Measurements from ENCODE around the gene MLLT3. TPM values are rescaled to one million over a fixed set of nuclear protein-coding genes. Genes with fewer than 3 reads are reported as not detected.
A peak's percentile ranks its signal among the peaks of the same experiment; 100 is the strongest.

The MLLT3 gene
- total and polyA plus RNA-seq, 2 experiments from 2014 or later, result 7.1 to 11.9 TPM

DNA sequence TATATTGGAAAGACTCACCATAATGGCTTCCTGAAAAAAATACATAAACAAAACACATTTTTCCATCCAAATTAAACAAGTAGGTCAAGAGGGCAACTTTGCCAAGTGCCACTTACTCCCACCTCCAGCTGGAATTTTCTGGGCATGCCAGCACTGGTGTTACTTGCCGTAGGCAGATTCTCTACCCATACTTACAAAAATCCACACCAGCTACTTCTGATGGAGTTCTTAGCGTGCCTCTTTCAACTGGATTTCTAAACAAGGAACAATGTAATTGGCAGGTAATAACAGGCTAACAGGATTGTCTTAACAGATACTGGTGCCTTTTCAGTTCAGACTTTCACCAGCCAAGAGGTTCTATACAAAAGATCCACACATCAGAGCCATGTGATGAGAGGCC, 301.4 kb downstream of the MLLT3 start:
- H3K9ac ChIP-seq, result no peak overlapping the region
- in situ Hi-C loops (cut with MboI), result no loop called here
- no peaks in the 10 kb centered on the region for H3K27me3 ChIP-seq (replicated peaks; ENCODE audit: insufficient read depth)
- no peak for TF ChIP-seq EZH2 (IDR thresholded peaks at IDR 0.05; ENCODE audit: insufficient read depth, poor library complexity, severe bottlenecking)
- no peak for TF ChIP-seq EZH2phosphoT487 (IDR thresholded peaks at IDR 0.05; ENCODE audit: insufficient read depth, low read depth)
- 58 to 62% methylated on average over 2 of the region's 2 CpGs for WGBS, 2 experiments (ENCODE audit: low coverage in 1 of 2, low lambda C conversion rate in 2 of 2, missing lambda C conversion rate in 2 of 2)
- H3K27ac ChIP-seq, result no peak overlapping the region
- DNase-seq, result no peak
- no peak overlapping the region for H2AFZ ChIP-seq
- no peak overlapping the region for H3K4me2 ChIP-seq (ENCODE audit: unreplicated experiment)
- no peaks in the 10 kb centered on the region for H3K36me3 ChIP-seq (ENCODE audit: low read depth)
- no peak overlapping the region for H3K4me3 ChIP-seq
- no peaks in the 10 kb centered on the region for H4K20me1 ChIP-seq (ENCODE audit: insufficient read depth)
- H3K9me2 ChIP-seq (ENCODE audit: insufficient read depth), result no peaks in the 10 kb centered on the region
- peaks cover 3% of the 10 kb centered on the region; the same call in 1 of the 2 replicates for H3K4me1 ChIP-seq (ENCODE audit: insufficient read depth)
- H3K79me2 ChIP-seq (ENCODE audit: insufficient read depth), result no peaks in the 10 kb centered on the region
- H3F3A ChIP-seq (ENCODE audit: insufficient read depth), result 0 out of 2 replicates have a peak, but pooled peaks cover 7% of the 10 kb centered on the region
- H3K9me3 ChIP-seq (ENCODE audit: low read depth), result no peaks in the 10 kb centered on the region

DNA sequence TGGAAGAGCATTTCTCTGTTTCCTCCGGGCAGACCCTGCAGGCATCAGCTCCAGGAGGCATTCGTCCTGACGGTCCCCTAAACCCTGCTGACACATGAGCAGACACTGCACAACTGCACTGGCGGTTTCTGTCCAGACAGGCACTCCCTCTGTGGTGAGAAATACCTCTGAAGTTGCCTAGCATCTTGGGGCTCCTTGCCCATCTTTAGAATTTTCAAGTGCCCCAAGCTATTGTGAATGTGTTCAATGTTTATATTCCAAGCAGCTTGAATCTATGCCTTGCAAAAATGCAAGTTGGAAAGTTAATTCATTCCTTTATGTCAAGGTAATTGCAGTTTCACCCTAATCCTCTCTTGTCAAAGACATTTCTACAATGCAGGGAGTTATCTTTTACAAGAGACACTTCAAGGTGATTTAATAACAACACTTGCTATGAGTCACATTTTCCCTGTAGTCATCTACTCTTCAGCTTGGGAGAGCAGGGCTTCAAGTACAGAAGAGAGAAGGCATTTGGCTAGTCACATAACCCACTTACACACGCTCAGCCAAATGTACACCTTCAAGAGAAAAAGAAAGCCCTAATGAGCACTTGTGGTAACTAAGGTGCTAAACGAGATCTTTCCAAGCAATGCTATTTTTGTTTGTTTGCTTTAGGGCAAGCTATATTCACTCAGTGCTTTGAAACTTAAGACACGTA, 302.5 kb downstream of the MLLT3 start:
- DNase-seq, result peak; percentile 78
- no peak for TF ChIP-seq EZH2 (IDR thresholded peaks at IDR 0.05; ENCODE audit: insufficient read depth, poor library complexity, severe bottlenecking)
- no peak for TF ChIP-seq EZH2phosphoT487 (IDR thresholded peaks at IDR 0.05; ENCODE audit: insufficient read depth, low read depth)
- H3K4me2 ChIP-seq (ENCODE audit: unreplicated experiment), result no peak overlapping the region

DNA sequence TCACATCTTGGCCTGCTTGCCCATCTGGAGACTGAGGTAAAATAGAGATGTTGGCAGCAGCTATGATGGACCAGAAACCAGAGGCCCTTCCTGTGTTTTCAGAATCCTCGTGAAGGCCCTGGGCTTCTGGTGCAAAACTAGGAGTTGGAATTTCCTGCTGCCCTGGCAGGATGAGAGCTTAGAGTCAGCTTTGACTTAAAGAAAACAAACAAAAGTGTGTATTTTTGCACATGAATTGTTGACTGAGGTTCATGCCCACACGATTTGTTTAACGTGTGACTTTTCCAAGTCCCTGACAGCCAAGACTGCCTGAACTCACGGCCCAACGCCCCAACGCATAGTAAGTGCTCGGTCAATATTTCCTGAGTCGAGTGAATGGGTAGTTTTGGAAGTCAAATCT, 303.1 kb downstream of the MLLT3 start:
- no peak for DNase-seq
- no peak overlapping the region for H3K9ac ChIP-seq
- H3K4me1 ChIP-seq (ENCODE audit: insufficient read depth), result peaks cover 8% of the 10 kb centered on the region
- H3K4me3 ChIP-seq, result no peak overlapping the region
- 85 to 89% methylated on average over 8 of the region's 8 CpGs for WGBS, 2 experiments (ENCODE audit: low coverage in 1 of 2, low lambda C conversion rate in 2 of 2, missing lambda C conversion rate in 2 of 2)
- no peaks in the 10 kb centered on the region for H3K79me2 ChIP-seq (ENCODE audit: insufficient read depth)
- H3F3A ChIP-seq (ENCODE audit: insufficient read depth), result 0 out of 2 replicates have a peak, but pooled peaks cover 7% of the 10 kb centered on the region
- in situ Hi-C loops (cut with MboI), result no loop called here
- H3K27ac ChIP-seq, result no peak overlapping the region
- no peaks in the 10 kb centered on the region for H3K36me3 ChIP-seq (ENCODE audit: low read depth)
- H3K9me2 ChIP-seq (ENCODE audit: insufficient read depth), result no peaks in the 10 kb centered on the region
- no peaks in the 10 kb centered on the region for H3K9me3 ChIP-seq (ENCODE audit: low read depth)
- no peak overlapping the region for H3K4me2 ChIP-seq (ENCODE audit: unreplicated experiment)
- no peaks in the 10 kb centered on the region for H3K27me3 ChIP-seq (replicated peaks; ENCODE audit: insufficient read depth)
- TF ChIP-seq EZH2phosphoT487 (IDR thresholded peaks at IDR 0.05; ENCODE audit: insufficient read depth, low read depth) (no peak), EZH2 (IDR thresholded peaks at IDR 0.05; ENCODE audit: insufficient read depth, poor library complexity, severe bottlenecking) (no peak)
- no peak overlapping the region for H2AFZ ChIP-seq
- no peaks in the 10 kb centered on the region for H4K20me1 ChIP-seq (ENCODE audit: insufficient read depth)

More for the DNA sequence above, 302.5 kb downstream of the MLLT3 start:
- Histone ChIP-seq H3K36me3 (ENCODE audit: low read depth) (no peaks in the 10 kb centered on the region), H2AFZ (no peak overlapping the region), H3K9me2 (ENCODE audit: insufficient read depth) (no peaks in the 10 kb centered on the region), H3K9ac (no peak overlapping the region), H4K20me1 (ENCODE audit: insufficient read depth) (no peaks in the 10 kb centered on the region), H3K9me3 (ENCODE audit: low read depth) (no peaks in the 10 kb centered on the region), H3K79me2 (ENCODE audit: insufficient read depth) (no peaks in the 10 kb centered on the region), H3K27me3 (replicated peaks; ENCODE audit: insufficient read depth) (no peaks in the 10 kb centered on the region), H3K27ac (no peak overlapping the region), H3K4me1 (ENCODE audit: insufficient read depth) (peaks cover 8% of the 10 kb centered on the region), H3F3A (ENCODE audit: insufficient read depth) (0 out of 2 replicates have a peak, but pooled peaks cover 7% of the 10 kb centered on the region), H3K4me3 (no peak overlapping the region)
- 72% methylated on average over 7 of the region's 7 CpGs for WGBS, 2 experiments (ENCODE audit: low coverage in 1 of 2, low lambda C conversion rate in 2 of 2, missing lambda C conversion rate in 2 of 2)
- in situ Hi-C loops (cut with MboI), result no loop called here

GRCh38 chr9:20317701-20318100, 304.6 kb downstream of the MLLT3 start:
- H3K27me3 ChIP-seq (replicated peaks; ENCODE audit: insufficient read depth), result no peaks in the 10 kb centered on the region
- H3K9ac ChIP-seq, result no peak overlapping the region
- H3K27ac ChIP-seq, result no peak overlapping the region
- H3K79me2 ChIP-seq (ENCODE audit: insufficient read depth), result no peaks in the 10 kb centered on the region
- no peak overlapping the region for H3K4me3 ChIP-seq
- H3K36me3 ChIP-seq (ENCODE audit: low read depth), result no peaks in the 10 kb centered on the region
- H2AFZ ChIP-seq, result no peak overlapping the region
- H3K4me2 ChIP-seq (ENCODE audit: unreplicated experiment), result no peak overlapping the region
- H3K9me3 ChIP-seq (ENCODE audit: low read depth), result no peaks in the 10 kb centered on the region
- TF ChIP-seq EZH2 (IDR thresholded peaks at IDR 0.05; ENCODE audit: insufficient read depth, poor library complexity, severe bottlenecking) (no peak), EZH2phosphoT487 (IDR thresholded peaks at IDR 0.05; ENCODE audit: insufficient read depth, low read depth) (no peak)
- no peak for DNase-seq
- H3F3A ChIP-seq (ENCODE audit: insufficient read depth), result 0 out of 2 replicates have a peak, but pooled peaks cover 7% of the 10 kb centered on the region
- H3K9me2 ChIP-seq (ENCODE audit: insufficient read depth), result no peaks in the 10 kb centered on the region
- in situ Hi-C loops (cut with MboI), result no loop called here
- no peaks in the 10 kb centered on the region for H4K20me1 ChIP-seq (ENCODE audit: insufficient read depth)
- 79 to 87% methylated on average over 5 of the region's 5 CpGs for WGBS, 2 experiments (ENCODE audit: low coverage in 1 of 2, low lambda C conversion rate in 2 of 2, missing lambda C conversion rate in 2 of 2)
- H3K4me1 ChIP-seq (ENCODE audit: insufficient read depth), result peaks cover 12% of the 10 kb centered on the region

All from GM23248 (cell line).